Neuron (in vitro differentiated cells): ENCODE measurements around the gene RUNX2.

Source experiments
- H2AFZ ChIP-seq: one replicate; pipeline ENCODE4 v1.6.1; 2013; ENCODE audit warnings: low read depth, mild to moderate bottlenecking, inconsistent platforms, low read length, moderate library complexity
- H3K27me3 ChIP-seq: one replicate; pipeline ENCODE4 v1.6.1; 2013; ENCODE audit warnings: low read length; ENCODE audit not compliant: insufficient read depth
- H3K36me3 ChIP-seq: one replicate; pipeline ENCODE4 v1.6.1; 2013; ENCODE audit warnings: low read length; ENCODE audit not compliant: insufficient read depth
- H3K4me1 ChIP-seq: one replicate; pipeline ENCODE4 v1.6.1; 2013; ENCODE audit warnings: low read length; ENCODE audit not compliant: insufficient read depth
- H3K4me3 ChIP-seq: 2 replicates; pipeline ENCODE4 v1.5.1; 2013; ENCODE audit warnings: mild to moderate bottlenecking, low read length, moderate library complexity
- H3K9me3 ChIP-seq: one replicate; pipeline ENCODE4 v1.6.1; 2013; ENCODE audit warnings: low read length

Gene RUNX2

DNA sequence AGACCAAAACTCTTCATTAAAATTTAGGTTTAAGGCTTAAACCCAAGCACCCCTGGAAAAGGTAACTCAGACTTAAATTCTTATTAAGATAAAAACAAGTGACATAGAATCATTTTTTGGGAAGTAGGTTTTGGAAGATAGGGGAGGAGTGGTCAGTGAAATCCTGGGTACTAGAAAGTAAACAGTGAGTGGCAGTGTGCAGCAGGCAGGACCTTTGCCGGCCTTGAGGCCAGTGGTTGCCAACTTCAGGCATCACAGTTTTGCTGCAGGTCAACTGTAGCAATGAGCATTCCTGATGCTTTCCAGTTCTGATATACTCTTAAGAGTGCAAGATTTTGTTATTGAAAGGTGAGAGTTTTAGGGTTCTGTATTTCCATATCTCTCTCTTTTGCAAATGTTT lies 118.9 kb downstream of the RUNX2 start:
- Histone ChIP-seq H2AFZ (no peak overlapping the region), H3K9me3 (no peaks in the 10 kb centered on the region), H3K4me3 (no peak overlapping the region), H3K27me3 (no peaks in the 10 kb centered on the region), H3K36me3 (no peaks in the 10 kb centered on the region), H3K4me1 (peaks cover 7% of the 10 kb centered on the region)

DNA sequence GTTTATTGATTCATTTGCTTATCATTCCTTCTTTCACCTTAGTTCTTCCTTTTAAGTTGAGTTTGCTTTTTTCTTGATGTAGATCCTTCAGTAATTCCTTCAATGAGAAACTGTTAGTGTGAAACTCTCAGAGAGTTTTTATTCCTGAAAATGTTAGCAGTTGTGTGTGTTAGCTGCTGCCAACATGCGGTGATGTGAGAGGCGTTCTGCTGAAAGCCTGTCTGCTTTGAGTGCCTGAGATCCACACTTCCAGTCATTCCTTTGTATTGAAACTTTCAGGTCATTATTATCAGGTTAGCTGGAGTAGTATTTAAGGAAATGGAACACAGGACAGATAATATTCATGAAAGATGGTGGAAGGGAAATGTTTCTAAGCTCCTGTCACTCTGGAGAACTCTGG lies 119.6 kb downstream of the RUNX2 start:
- no peaks in the 10 kb centered on the region for H3K27me3 ChIP-seq
- H3K4me1 ChIP-seq = peaks cover 7% of the 10 kb centered on the region
- no peak overlapping the region for H3K4me3 ChIP-seq
- H2AFZ ChIP-seq = no peak overlapping the region
- no peaks in the 10 kb centered on the region for H3K36me3 ChIP-seq
- no peaks in the 10 kb centered on the region for H3K9me3 ChIP-seq

DNA sequence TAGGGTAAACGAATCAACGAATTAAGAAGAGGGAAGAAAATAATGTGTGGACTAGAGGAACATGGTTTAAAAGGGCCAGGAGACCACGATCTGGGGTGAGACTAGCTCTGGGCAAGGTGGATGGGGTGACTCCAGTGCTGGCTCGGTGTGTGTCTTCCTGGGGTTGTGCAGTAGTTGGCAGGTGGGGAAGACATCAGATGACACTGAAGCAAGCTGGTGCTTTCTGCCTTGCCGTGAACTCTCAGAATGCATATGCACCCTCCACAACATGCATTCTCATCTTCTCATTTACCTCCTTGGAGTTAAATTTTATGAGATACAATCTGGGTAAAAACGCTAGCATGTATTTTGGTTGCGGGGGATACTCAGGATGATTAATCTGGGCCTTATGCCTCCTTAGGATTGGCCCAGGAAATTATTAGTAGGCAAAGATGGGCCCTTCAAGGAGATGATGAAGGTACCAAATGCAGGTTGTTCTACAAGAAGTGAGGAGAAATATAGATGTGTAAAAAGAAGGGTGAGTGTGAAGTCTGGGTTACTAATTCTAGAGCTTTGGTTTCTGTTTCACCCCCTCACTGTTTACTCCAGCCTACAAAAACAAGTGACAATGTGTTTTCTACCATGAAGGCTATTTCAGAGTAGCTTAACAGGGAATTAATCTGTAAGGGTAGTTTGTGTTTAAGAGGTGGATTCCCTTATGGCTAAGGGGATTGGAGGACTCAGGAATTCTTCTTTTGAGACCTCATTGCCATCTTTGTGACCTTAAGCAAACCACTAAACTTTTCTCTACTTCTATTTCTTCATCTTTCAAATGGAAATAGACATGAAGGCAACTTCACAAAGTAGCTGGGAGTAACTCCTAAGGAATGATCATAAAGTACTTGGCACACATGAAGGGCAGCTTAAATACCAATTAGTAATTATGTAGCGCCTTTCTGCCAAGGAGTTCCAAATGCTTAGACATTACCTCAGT lies 120.6 kb downstream of the RUNX2 start:
- no peaks in the 10 kb centered on the region for H3K27me3 ChIP-seq
- no peaks in the 10 kb centered on the region for H3K36me3 ChIP-seq
- no peaks in the 10 kb centered on the region for H3K9me3 ChIP-seq
- H2AFZ ChIP-seq = no peak overlapping the region
- peaks cover 7% of the 10 kb centered on the region for H3K4me1 ChIP-seq
- H3K4me3 ChIP-seq = no peak overlapping the region

DNA sequence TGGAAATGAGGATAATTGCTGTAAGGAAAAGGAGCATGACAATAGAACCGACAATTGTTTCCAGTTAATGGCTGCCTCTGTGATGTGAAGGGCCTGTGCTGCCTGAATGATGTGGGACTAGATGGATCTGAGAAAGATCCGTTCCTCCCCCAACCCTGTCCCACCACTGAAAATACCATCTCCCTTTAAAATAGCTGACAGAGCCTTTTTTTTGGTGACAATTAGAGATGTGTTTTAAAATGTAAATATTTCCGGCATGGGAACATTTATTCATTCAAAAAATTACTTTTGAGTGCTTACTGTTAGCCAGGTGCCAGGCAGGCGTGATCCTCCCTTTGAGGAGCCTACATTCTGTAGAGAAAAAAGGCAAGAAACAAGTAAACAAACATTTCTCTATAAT lies 122.0 kb downstream of the RUNX2 start:
- H3K9me3 ChIP-seq = no peaks in the 10 kb centered on the region
- no peak overlapping the region for H2AFZ ChIP-seq
- no peak overlapping the region for H3K4me3 ChIP-seq
- H3K27me3 ChIP-seq = no peaks in the 10 kb centered on the region
- H3K36me3 ChIP-seq = no peaks in the 10 kb centered on the region
- H3K4me1 ChIP-seq = peaks cover 7% of the 10 kb centered on the region

DNA sequence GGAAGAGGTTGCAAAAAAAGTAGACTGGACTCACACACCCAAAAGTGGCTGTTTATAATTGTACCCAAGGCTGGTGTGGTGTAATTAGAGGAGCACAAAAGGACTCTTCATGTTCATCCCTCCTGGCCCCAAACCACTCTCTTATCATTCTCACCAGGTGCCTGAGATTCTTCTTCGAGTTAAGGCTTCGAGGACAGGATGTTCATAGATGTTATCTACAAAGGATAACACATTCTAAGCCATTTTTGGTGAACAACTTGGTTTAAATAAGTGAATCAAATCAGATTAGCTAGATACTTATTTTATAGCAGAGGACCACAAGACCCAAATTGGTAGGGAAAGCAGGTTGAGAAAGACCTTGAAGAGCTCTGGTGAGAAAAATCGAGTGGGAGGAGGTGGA lies 122.7 kb downstream of the RUNX2 start:
- H3K27me3 ChIP-seq = no peaks in the 10 kb centered on the region
- H3K9me3 ChIP-seq = no peaks in the 10 kb centered on the region
- H2AFZ ChIP-seq = no peak overlapping the region
- H3K36me3 ChIP-seq = no peaks in the 10 kb centered on the region
- H3K4me1 ChIP-seq = peaks cover 4% of the 10 kb centered on the region
- no peak overlapping the region for H3K4me3 ChIP-seq

DNA sequence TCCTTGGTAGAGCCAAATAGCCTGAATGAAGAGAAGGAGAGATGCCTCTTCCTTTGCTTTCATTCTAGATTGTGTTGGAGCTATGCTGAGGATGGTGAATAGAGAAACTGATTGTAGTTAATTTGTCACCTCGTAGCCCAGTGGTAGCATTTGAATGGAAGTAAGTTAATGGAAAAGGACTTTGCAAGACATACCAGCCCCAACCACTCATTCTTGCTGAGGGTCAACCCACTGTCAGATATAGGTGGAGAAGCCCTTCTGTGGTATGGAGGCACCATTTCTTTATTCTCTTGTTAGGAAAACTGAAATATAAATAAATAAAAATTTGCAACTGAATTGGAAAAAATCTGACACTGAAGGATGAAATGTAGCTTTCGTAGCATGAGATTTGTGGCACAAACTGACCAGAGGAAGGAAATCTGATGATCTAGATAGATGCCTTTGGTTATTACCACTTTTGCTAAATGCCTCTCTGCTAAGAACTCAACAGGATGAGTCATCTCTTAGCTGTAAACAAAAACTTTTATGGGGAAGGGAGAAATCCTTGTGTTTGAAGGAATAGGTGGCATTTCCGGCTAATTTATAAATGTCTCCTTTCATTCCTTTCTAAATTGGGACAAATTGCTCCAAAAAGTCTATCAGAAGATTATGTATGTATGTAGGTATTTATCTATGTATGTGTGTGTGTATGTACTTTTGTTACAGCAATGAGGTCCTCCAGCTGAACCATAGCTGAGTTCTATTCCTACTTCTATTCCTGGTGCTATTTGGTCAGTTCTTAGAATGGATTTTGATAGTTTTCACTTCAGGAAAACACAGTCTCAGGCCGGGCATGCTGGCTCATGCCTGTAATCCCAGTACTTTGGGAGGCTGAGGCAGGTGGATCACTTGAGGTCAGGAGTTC lies 126.1 kb downstream of the RUNX2 start:
- Histone ChIP-seq H3K4me1 (no peaks in the 10 kb centered on the region), H3K4me3 (no peak overlapping the region), H3K27me3 (no peaks in the 10 kb centered on the region), H2AFZ (no peak overlapping the region), H3K9me3 (no peaks in the 10 kb centered on the region), H3K36me3 (no peaks in the 10 kb centered on the region)

DNA sequence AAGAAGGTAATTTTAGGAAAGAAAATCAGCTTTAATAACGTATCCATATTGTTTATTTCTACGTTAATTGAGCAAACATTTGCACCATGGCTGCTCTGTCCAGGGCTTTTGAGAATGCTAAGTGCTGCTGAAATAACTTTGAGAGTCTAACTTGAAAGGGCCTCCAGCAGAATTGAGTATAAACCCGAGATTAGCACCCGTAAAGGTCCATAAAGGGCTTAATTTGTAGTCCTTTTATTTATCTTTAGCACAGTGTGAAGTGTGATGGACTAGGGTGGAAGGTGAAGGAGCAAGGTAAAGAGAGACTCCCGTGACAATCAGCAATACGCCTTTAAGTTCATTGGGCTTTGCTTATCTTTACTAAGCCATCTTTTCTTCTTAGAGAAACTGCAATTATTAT lies 127.3 kb downstream of the RUNX2 start:
- no peaks in the 10 kb centered on the region for H3K36me3 ChIP-seq
- no peaks in the 10 kb centered on the region for H3K4me1 ChIP-seq
- no peaks in the 10 kb centered on the region for H3K27me3 ChIP-seq
- H3K9me3 ChIP-seq = no peaks in the 10 kb centered on the region
- H3K4me3 ChIP-seq = no peak overlapping the region
- H2AFZ ChIP-seq = no peak overlapping the region

DNA sequence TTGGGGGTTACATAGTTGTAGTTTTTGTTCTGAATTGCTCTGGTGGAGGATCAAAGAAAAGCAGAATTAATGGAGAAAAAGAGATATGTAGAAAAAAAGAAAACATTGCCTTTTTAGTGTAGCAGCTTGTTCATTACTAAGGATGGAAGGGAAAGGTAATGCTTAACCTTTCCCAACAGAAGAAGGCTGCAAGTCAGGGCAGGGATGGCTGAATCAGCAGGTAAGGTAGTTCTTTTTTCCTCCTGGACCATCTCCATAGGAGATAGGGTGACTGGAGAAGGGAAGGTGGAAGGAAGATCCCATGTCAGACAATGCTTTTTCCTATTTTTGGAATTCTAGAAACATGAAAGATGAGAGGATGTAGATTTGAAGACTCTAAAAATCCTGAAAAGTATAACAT lies 129.0 kb downstream of the RUNX2 start:
- Histone ChIP-seq H2AFZ (no peak overlapping the region), H3K4me3 (no peak overlapping the region), H3K27me3 (no peaks in the 10 kb centered on the region), H3K9me3 (no peaks in the 10 kb centered on the region), H3K4me1 (no peaks in the 10 kb centered on the region), H3K36me3 (no peaks in the 10 kb centered on the region)

DNA sequence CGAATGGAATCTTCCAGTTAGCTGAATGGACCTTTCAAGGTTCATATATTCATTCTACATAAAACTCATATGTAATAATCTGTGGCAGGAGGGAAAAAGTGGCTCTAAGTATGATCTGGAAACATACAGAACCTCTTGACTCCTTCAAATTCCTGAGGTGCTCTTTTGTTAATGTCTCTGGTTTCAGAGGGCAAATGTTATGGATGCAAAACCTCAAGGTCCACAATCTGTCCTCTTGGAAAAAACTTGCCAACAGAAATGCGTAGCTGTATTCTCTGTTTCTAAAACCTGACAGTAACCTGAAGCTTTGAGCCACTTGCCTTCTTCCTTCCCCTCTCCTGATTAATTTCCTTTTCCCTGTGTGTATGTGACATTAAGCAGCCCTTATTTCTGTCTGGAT lies 130.5 kb downstream of the RUNX2 start:
- Histone ChIP-seq H2AFZ (no peak overlapping the region), H3K9me3 (no peaks in the 10 kb centered on the region), H3K27me3 (no peaks in the 10 kb centered on the region), H3K36me3 (no peaks in the 10 kb centered on the region), H3K4me1 (no peaks in the 10 kb centered on the region), H3K4me3 (no peak overlapping the region)

DNA sequence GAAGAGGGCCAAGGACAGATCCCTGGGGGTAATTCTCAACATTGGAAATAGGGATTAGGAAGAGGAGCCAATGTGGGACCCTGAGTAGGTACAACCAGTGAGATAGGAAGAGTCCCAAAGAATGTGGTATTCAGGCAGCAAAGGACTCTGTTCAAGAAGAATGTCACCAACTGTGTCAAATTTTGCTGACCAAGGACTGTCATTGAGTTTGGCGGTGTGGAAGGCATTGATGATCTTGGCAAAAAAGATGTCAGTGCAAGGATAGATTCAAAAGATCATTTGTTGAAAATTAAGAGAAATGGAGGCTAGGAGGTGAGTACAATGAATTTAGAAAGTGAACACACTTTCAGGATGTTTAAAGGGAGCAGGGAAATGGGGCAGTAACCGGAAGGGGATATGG lies 132.0 kb downstream of the RUNX2 start:
- H3K4me1 ChIP-seq = no peaks in the 10 kb centered on the region
- no peaks in the 10 kb centered on the region for H3K27me3 ChIP-seq
- no peaks in the 10 kb centered on the region for H3K9me3 ChIP-seq
- H3K36me3 ChIP-seq = no peaks in the 10 kb centered on the region
- no peak overlapping the region for H3K4me3 ChIP-seq
- no peak overlapping the region for H2AFZ ChIP-seq

DNA sequence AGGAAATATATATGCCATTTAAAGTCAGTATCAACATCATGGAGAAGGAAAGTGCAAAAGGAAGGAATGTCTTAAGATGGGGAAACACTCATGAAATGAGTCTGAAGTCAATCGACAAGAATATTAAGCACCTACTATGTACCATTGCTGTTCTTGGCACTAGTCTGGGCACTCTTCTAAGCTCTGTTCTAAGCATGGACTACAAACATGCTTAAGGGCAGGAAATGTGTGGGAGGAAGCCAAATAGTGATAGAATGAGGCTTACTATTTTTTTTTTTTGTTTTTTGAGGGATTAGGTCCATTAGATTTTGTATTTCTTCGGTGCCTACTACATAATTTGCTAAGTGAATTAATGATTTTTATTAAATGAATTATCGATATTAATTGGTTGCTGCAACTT lies 133.4 kb downstream of the RUNX2 start:
- Histone ChIP-seq H3K4me1 (no peaks in the 10 kb centered on the region), H3K4me3 (no peak overlapping the region), H2AFZ (no peak overlapping the region), H3K36me3 (no peaks in the 10 kb centered on the region), H3K27me3 (no peaks in the 10 kb centered on the region), H3K9me3 (no peaks in the 10 kb centered on the region)

DNA sequence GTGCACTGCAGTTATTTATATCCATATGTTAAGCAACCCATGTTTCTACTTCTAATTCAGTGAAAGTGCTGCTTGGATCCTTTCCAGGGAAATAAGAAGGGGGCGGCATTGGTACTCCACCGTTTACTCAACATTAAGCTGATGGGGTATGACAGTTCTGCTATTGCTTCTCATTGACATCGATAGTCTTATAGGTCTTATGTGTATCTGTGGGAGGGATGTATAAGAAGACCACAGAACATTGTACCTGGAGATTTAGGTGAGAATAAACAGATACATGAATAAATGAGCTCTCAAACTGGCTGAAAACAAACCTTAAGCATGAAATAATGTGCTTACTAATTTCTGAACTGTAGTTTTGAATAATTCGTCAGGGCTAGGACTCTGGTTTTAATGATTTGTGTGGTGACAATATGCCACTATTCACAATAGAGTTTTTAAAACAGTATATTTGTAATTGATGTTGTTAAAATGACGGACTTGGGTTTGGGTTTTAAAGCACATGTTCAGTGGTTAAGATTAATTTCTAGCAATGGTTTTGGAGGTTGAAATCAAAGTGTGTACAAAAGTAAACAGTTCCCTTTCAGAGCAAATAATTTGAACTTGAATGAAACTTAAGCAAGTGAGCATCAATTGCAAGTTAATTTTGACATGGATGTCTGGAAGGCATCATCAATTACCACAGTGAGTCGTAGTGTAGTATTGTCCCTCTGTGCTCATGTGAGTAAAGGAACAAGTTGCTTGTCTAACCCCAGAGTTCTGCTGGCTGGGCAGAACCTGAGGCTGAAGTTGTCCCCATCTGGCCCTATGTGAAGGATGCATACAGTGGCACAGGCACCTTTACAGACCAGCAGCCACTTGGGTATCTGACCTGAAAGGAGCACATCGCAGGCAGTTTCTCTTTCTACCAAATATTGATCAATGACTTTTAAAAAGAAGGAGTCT lies 134.3 kb downstream of the RUNX2 start:
- H3K9me3 ChIP-seq = no peaks in the 10 kb centered on the region
- no peaks in the 10 kb centered on the region for H3K36me3 ChIP-seq
- no peaks in the 10 kb centered on the region for H3K27me3 ChIP-seq
- no peak overlapping the region for H3K4me3 ChIP-seq
- H3K4me1 ChIP-seq = no peaks in the 10 kb centered on the region
- no peak overlapping the region for H2AFZ ChIP-seq
